ENCODE results near the gene GPX3. TPM values are rescaled to one million over a fixed set of nuclear protein-coding genes. Genes with fewer than 3 reads are reported as not detected.

Gene GPX3
- total and polyA plus RNA-seq, 2 of the 8 experiments (the other 6 are each of a cell fraction or from before 2014, with no cell fraction given): 27.8 to 77.9 TPM

- Histone ChIP-seq H3K9ac (replicated peaks in 1 of 4; ENCODE audit: extremely low read depth in 1 of 4, low read depth in 3 of 4, low read length in 3 of 4) (no peak overlapping the region), H4K91ac (replicated peaks; ENCODE audit: insufficient read length, low read length) (no peak overlapping the region), H4K20me1 (replicated peaks in 1 of 2; ENCODE audit: control insufficient read depth in 1 of 2, insufficient read depth in 2 of 2, low read length in 2 of 2) (peaks cover 0 to 5% of the 10 kb centered on the region in 2 experiments), H2BK12ac (ENCODE audit: low read depth, low read length) (no peak overlapping the region), H2BK20ac (ENCODE audit: low read length) (no peak overlapping the region), H2AFZ (ENCODE audit: low read length) (no peak overlapping the region), H4K8ac (ENCODE audit: extremely low read depth, insufficient read depth, low read length) (no peak overlapping the region), H3K79me1 (ENCODE audit: low read depth, low read length) (no peaks in the 10 kb centered on the region), H2BK5ac (ENCODE audit: low read depth, low read length) (no peak overlapping the region), H3K9me3 (ENCODE audit: insufficient read depth in 2 of 2, low read depth in 1 of 2, low read length in 1 of 2) (no peaks in the 10 kb centered on the region), H3K36me3 (ENCODE audit: control insufficient read depth in 2 of 4, insufficient read depth in 4 of 4, low read length in 3 of 4) (peaks cover 4 to 19% (median 10%) of the 10 kb centered on the region in 4 experiments; a peak in 4 of 8 replicates), H2BK120ac (replicated peaks; ENCODE audit: low read depth, low read length) (no peak overlapping the region), H3K4me2 (ENCODE audit: insufficient read depth in 1 of 2, low read depth in 2 of 2, low read length in 2 of 2) (no peak overlapping the region), H3K27me3 (replicated peaks in 1 of 4; ENCODE audit: control insufficient read depth in 3 of 4, extremely low read depth in 1 of 4, insufficient read depth in 3 of 4, low read length in 3 of 4) (no peaks in the 10 kb centered on the region), H3K23ac (ENCODE audit: insufficient read length) (no peak overlapping the region), H3K4ac (replicated peaks; ENCODE audit: insufficient read length, low read depth, low read length) (no peak overlapping the region), H2BK15ac (ENCODE audit: low read length) (no peak overlapping the region), H3K56ac (replicated peaks; ENCODE audit: insufficient read length, low read depth, low read length) (no peak overlapping the region), H3K4me3 (ENCODE audit: extremely low read depth in 1 of 4, insufficient read depth in 2 of 4, low read depth in 3 of 4, low read length in 4 of 4) (no peak overlapping the region), H2AK5ac (ENCODE audit: low read depth, low read length) (no peak overlapping the region), H3K79me2 (ENCODE audit: control insufficient read depth in 1 of 2, insufficient read depth in 2 of 2, low read length in 2 of 2) (no peaks in the 10 kb centered on the region), H3K27ac (ENCODE audit: low read depth, low read length) (no peak overlapping the region), H4K5ac (ENCODE audit: insufficient read length, low read depth, low read length) (no peak overlapping the region), H3K23me2 (ENCODE audit: low read depth, low read length) (no peaks in the 10 kb centered on the region), H3K4me1 (replicated peaks in 1 of 4; ENCODE audit: control insufficient read depth in 3 of 4, insufficient read depth in 4 of 4, low read length in 3 of 4) (no peaks in the 10 kb centered on the region), H3K14ac (ENCODE audit: insufficient read length) (no peak overlapping the region), H3K18ac (ENCODE audit: extremely low read depth, low read length) (no peak overlapping the region)
- DNase-seq (ENCODE audit: low read depth in 1 of 2, low spot score in 2 of 2) (no peak), FAIRE-seq (no peak)
- 90% methylated on average over 18 of the region's 19 CpGs; no CpG with 5 or more reads in 1 of the 2 experiments for WGBS, 2 experiments (ENCODE audit: extremely low coverage in 1 of 2, insufficient coverage in 1 of 2, insufficient read length in 1 of 2, insufficient replicate concordance in 2 of 2, low coverage in 1 of 2, low lambda C conversion rate in 2 of 2, missing lambda C conversion rate in 1 of 2)
- ChIA-PET CTCF (ENCODE audit: partially characterized antibody) (interaction anchor here (0.9 to 10.2 kb wide), 5 partner anchors 9 to 116 kb away, joined by 3 to 157 read pairs (median 4); no protein-coding TSS in a partner anchor), POLR2A (ENCODE audit: partially characterized antibody) (interaction anchor here (0.9 kb wide), 1 partner anchor 7 kb away, joined by 3 read pairs; no protein-coding TSS in a partner anchor)
- TF ChIP-seq ATF2 (IDR thresholded peaks at IDR 0.05; ENCODE audit: low read length): no peak
- TF ChIP-seq EZH2 (IDR thresholded peaks at IDR 0.05; ENCODE audit: low read depth, low read length, severe bottlenecking): no peak
- TF ChIP-seq CHD2 (IDR thresholded peaks at IDR 0.05; ENCODE audit: low read length): no peak
- TF ChIP-seq SP2 (IDR thresholded peaks at IDR 0.05; ENCODE audit: low read length): no peak
- TF ChIP-seq CBX5 (IDR thresholded peaks at IDR 0.05; ENCODE audit: low read depth, low read length): no peak
- no peak for TF ChIP-seq KDM4A (IDR thresholded peaks at IDR 0.05; ENCODE audit: low read depth, low read length, severe bottlenecking)
- no peak for TF ChIP-seq TAF1 (IDR thresholded peaks at IDR 0.05; ENCODE audit: low read depth, low read length)
- TF ChIP-seq KDM5A (IDR thresholded peaks at IDR 0.05; ENCODE audit: low read length): no peak
- no peak for TF ChIP-seq RXRA (IDR thresholded peaks at IDR 0.05; ENCODE audit: insufficient read depth, low read depth, low read length)
- no peak for TF ChIP-seq NANOG (IDR thresholded peaks at IDR 0.05; ENCODE audit: insufficient read depth, low read depth, low read length, poor library complexity, severe bottlenecking)
Measured at GRCh38 chr5:151034422-151035379, 14.3 kb downstream of the GPX3 start.
